Measurements from ENCODE around the gene MYH10. TPM values are rescaled to one million over a fixed set of nuclear protein-coding genes. Genes with fewer than 3 reads are reported as not detected.
A peak's percentile ranks its signal among the peaks of the same experiment; 100 is the strongest.

MYH10 gene
- total and polyA plus RNA-seq, 2 experiments from 2014 or later: 46.8 to 69.5 TPM

- H3K36me3 ChIP-seq (ENCODE audit: low read depth): no peaks in the 10 kb centered on the region
- no peaks in the 10 kb centered on the region for H3K27me3 ChIP-seq (replicated peaks; ENCODE audit: insufficient read depth)
- peak; percentile 95 for DNase-seq
- H3K9ac ChIP-seq: peak overlapping the region; percentile 68
- peaks cover 19% of the 10 kb centered on the region; the same call in 1 of the 2 replicates for H3F3A ChIP-seq (ENCODE audit: insufficient read depth)
- H4K20me1 ChIP-seq (ENCODE audit: insufficient read depth): no peaks in the 10 kb centered on the region
- H3K4me2 ChIP-seq (ENCODE audit: unreplicated experiment): peak overlapping the region; percentile 47
- peaks cover under 1% of the 10 kb centered on the region for H3K79me2 ChIP-seq (ENCODE audit: insufficient read depth)
- no peaks in the 10 kb centered on the region for H3K9me2 ChIP-seq (ENCODE audit: insufficient read depth)
- H2AFZ ChIP-seq: peak overlapping the region; percentile 59
- in situ Hi-C loops (cut with MboI): no loop called here
- H3K27ac ChIP-seq: peak overlapping the region; percentile 82
- H3K4me3 ChIP-seq: no peak overlapping the region
- 2 to 3% methylated on average over 7 of the region's 7 CpGs for WGBS, 2 experiments (ENCODE audit: low coverage in 1 of 2, low lambda C conversion rate in 2 of 2, missing lambda C conversion rate in 2 of 2)
- H3K9me3 ChIP-seq (ENCODE audit: low read depth): no peaks in the 10 kb centered on the region
- peaks cover 18% of the 10 kb centered on the region for H3K4me1 ChIP-seq (ENCODE audit: insufficient read depth)
- no peak for TF ChIP-seq EZH2 (IDR thresholded peaks at IDR 0.05; ENCODE audit: insufficient read depth, poor library complexity, severe bottlenecking)
- no peak for TF ChIP-seq EZH2phosphoT487 (IDR thresholded peaks at IDR 0.05; ENCODE audit: insufficient read depth, low read depth)
These were observed 199.6 kb downstream of the MYH10 start for GRCh38 chr17:8430966-8431365.

GRCh38 chr17:8426802-8427201 is 203.7 kb downstream of the MYH10 start:
- no peak overlapping the region for H2AFZ ChIP-seq
- in situ Hi-C loops (cut with MboI): no loop called here
- no peak overlapping the region for H3K9ac ChIP-seq
- no peaks in the 10 kb centered on the region for H4K20me1 ChIP-seq (ENCODE audit: insufficient read depth)
- no peak for DNase-seq
- no peak overlapping the region for H3K4me3 ChIP-seq
- H3K27me3 ChIP-seq (replicated peaks; ENCODE audit: insufficient read depth): no peaks in the 10 kb centered on the region
- WGBS, 2 experiments (ENCODE audit: low coverage in 1 of 2, low lambda C conversion rate in 2 of 2, missing lambda C conversion rate in 2 of 2): 87 to 95% methylated on average over 3 of the region's 3 CpGs
- no peaks in the 10 kb centered on the region for H3K9me3 ChIP-seq (ENCODE audit: low read depth)
- H3F3A ChIP-seq (ENCODE audit: insufficient read depth): peaks cover 17% of the 10 kb centered on the region; the same call in 1 of the 2 replicates
- H3K27ac ChIP-seq: no peak overlapping the region
- no peaks in the 10 kb centered on the region for H3K79me2 ChIP-seq (ENCODE audit: insufficient read depth)
- no peaks in the 10 kb centered on the region for H3K9me2 ChIP-seq (ENCODE audit: insufficient read depth)
- no peak overlapping the region for H3K4me2 ChIP-seq (ENCODE audit: unreplicated experiment)
- H3K4me1 ChIP-seq (ENCODE audit: insufficient read depth): peaks cover 14% of the 10 kb centered on the region
- TF ChIP-seq EZH2 (IDR thresholded peaks at IDR 0.05; ENCODE audit: insufficient read depth, poor library complexity, severe bottlenecking) (no peak), EZH2phosphoT487 (IDR thresholded peaks at IDR 0.05; ENCODE audit: insufficient read depth, low read depth) (no peak)
- H3K36me3 ChIP-seq (ENCODE audit: low read depth): no peaks in the 10 kb centered on the region

- Histone ChIP-seq H3F3A (ENCODE audit: insufficient read depth) (peaks cover 13% of the 10 kb centered on the region), H3K9ac (no peak overlapping the region), H3K79me2 (ENCODE audit: insufficient read depth) (no peaks in the 10 kb centered on the region), H2AFZ (no peak overlapping the region), H3K4me1 (ENCODE audit: insufficient read depth) (peaks cover 9% of the 10 kb centered on the region), H3K36me3 (ENCODE audit: low read depth) (no peaks in the 10 kb centered on the region), H3K4me3 (no peak overlapping the region), H3K9me2 (ENCODE audit: insufficient read depth) (no peaks in the 10 kb centered on the region), H3K9me3 (ENCODE audit: low read depth) (no peaks in the 10 kb centered on the region), H3K27me3 (replicated peaks; ENCODE audit: insufficient read depth) (no peaks in the 10 kb centered on the region), H3K27ac (no peak overlapping the region), H4K20me1 (ENCODE audit: insufficient read depth) (no peaks in the 10 kb centered on the region), H3K4me2 (ENCODE audit: unreplicated experiment) (no peak overlapping the region)
- WGBS, 2 experiments (ENCODE audit: low coverage in 1 of 2, low lambda C conversion rate in 2 of 2, missing lambda C conversion rate in 2 of 2): 66 to 67% methylated on average over 6 of the region's 6 CpGs
- in situ Hi-C loops (cut with MboI): no loop called here
- TF ChIP-seq EZH2phosphoT487 (IDR thresholded peaks at IDR 0.05; ENCODE audit: insufficient read depth, low read depth) (no peak), EZH2 (IDR thresholded peaks at IDR 0.05; ENCODE audit: insufficient read depth, poor library complexity, severe bottlenecking) (no peak)
- no peak for DNase-seq
These were observed 204.3 kb downstream of the MYH10 start for GRCh38 chr17:8426094-8426720.

Small RNAs within 50 kb of the gene (small RNA-seq; reads per million reads assigned to genes)
- gene RNU7-43P (ENCODE audit: low read depth, low replicate concordance): not detected

Other genes starting within 250 kb of the MYH10 start
- 2,122 and 2,233 TPM in 2 replicates for gene RPL26, start 247.5 kb downstream of the MYH10 start, total RNA-seq (2014; rRNA removed; shearing (Covaris generic))
- gene RPL26, start 247.5 kb downstream of the MYH10 start, polyA plus RNA-seq (2016; fragmentation: Nextera tagmentation; extraction: Ambion mirVana): 497 and 522 TPM in 2 replicates
- gene RNF222, start 232.9 kb downstream of the MYH10 start, total RNA-seq (2014; rRNA removed; shearing (Covaris generic)): not detected in 2 replicates
- gene RNF222, start 232.9 kb downstream of the MYH10 start, polyA plus RNA-seq (2016; fragmentation: Nextera tagmentation; extraction: Ambion mirVana): not detected in 2 replicates
- gene NDEL1, start 194.8 kb downstream of the MYH10 start, total RNA-seq (2014; rRNA removed; shearing (Covaris generic)): 74.9 and 76.4 TPM in 2 replicates
- gene NDEL1, start 194.8 kb downstream of the MYH10 start, polyA plus RNA-seq (2016; fragmentation: Nextera tagmentation; extraction: Ambion mirVana): 105 and 111 TPM in 2 replicates
- gene CCDC42, start 114.1 kb upstream of the MYH10 start, total RNA-seq (2014; rRNA removed; shearing (Covaris generic)): not detected in 2 replicates
- gene CCDC42, start 114.1 kb upstream of the MYH10 start, polyA plus RNA-seq (2016; fragmentation: Nextera tagmentation; extraction: Ambion mirVana): not detected in 2 replicates
- not detected in 2 replicates for gene SPDYE4, start 127.8 kb upstream of the MYH10 start, total RNA-seq (2014; rRNA removed; shearing (Covaris generic))
- gene SPDYE4, start 127.8 kb upstream of the MYH10 start, polyA plus RNA-seq (2016; fragmentation: Nextera tagmentation; extraction: Ambion mirVana): not detected in 2 replicates
- not detected in 2 replicates for gene MFSD6L, start 168.6 kb upstream of the MYH10 start, total RNA-seq (2014; rRNA removed; shearing (Covaris generic))
- gene MFSD6L, start 168.6 kb upstream of the MYH10 start, polyA plus RNA-seq (2016; fragmentation: Nextera tagmentation; extraction: Ambion mirVana): not detected in 2 replicates
- gene PIK3R6, start 236.9 kb upstream of the MYH10 start, total RNA-seq (2014; rRNA removed; shearing (Covaris generic)): under 0.01 and 0.43 TPM in 2 replicates
- 0.46 and 0.63 TPM in 2 replicates for gene PIK3R6, start 236.9 kb upstream of the MYH10 start, polyA plus RNA-seq (2016; fragmentation: Nextera tagmentation; extraction: Ambion mirVana)